Left ventricle myocardium inferior (tissue), 1 donor: ENCODE results near the gene CCS. TPM values are rescaled to one million over a fixed set of nuclear protein-coding genes. Genes with fewer than 3 reads are reported as not detected.

Experiments
- DNase-seq: peaks from one replicate; pipeline ENCODE4 v3.0.0-alpha.2; 2020
- H3K27ac ChIP-seq: fragments of 200-600 bp; replicated peaks from 2 replicates; pipeline ENCODE4 v1.8.0; 2021
- H3K27me3 ChIP-seq: fragments of 200-600 bp; 2 replicates; pipeline ENCODE4 v1.8.0; 2021; ENCODE audit warnings: low read depth
- H3K36me3 ChIP-seq: fragments of 200-600 bp; 2 replicates; pipeline ENCODE4 v1.8.0; 2021
- H3K4me1 ChIP-seq: fragments of 200-600 bp; 2 replicates; pipeline ENCODE4 v1.8.0; 2021
- H3K4me3 ChIP-seq: fragments of 200-600 bp; 2 replicates; pipeline ENCODE4 v1.8.0; 2021; ENCODE audit warnings: mild to moderate bottlenecking, moderate library complexity
- H3K9me3 ChIP-seq: fragments of 200-600 bp; replicated peaks from 2 replicates; pipeline ENCODE4 v1.8.0; 2021
- intact Hi-C: fragments of 100-400 bp; cut with micrococcal nuclease; formaldehyde crosslinking; loops from one replicate; pipeline ENCODE4 v1.11.0; 2022
- total RNA-seq: library from RNA; stranded (reverse); fragmentation: NEBNext Ultra II Directional; extraction: Animal tissue kit (Norgen Biotek cat#: 25700); gene quantifications from one replicate; pipeline ENCODE4 v1.2.1, GENCODE V29; 2021
- TF ChIP-seq, protein P1 (sequence below): fragments of 200-600 bp; IDR thresholded peaks from 2 replicates; pipeline ENCODE4 v1.8.0; 2021; ENCODE audit warnings: antibody characterized with exemption, mild to moderate bottlenecking, borderline replicate concordance
- donor health status: DM: no; HTN: yes; CAD: no; lungs with severe emphysema.

The CCS gene
- total RNA-seq, 1 donor from 2014 or later: 25.3 TPM

DNA sequence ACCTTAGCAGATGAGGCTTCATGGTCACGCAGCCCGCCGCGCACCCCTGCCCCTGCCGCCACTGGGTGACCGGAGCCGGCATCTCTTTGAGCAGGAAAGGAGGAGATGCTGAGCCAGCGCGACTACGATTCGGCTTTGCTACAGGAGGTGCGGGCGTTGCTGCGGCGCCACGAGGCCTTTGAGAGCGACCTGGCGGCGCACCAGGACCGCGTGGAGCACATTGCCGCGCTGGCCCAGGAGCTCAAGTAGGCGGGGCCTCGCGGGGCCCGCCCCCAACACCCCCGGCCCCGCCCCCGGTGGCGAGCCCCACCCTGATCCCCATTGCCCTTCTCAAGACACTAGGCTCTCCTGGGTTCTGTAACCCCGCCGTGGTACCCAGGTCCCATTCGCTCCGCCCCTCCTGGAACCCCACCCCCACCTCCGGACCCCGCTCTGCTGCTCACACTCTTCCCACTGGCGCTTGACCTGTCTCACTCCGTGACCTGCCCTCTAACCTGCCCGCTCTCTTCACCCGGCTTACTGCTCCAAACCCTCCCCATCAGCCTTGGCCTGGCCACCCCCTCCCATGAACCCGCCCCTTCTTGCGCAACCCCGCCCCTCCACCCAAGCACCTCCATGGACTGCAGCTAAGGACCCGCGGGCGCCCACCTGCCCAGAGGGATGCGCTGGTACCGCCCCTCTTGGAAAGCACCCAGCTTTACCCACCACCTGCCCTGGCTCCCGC, 33.7 kb upstream of the CCS start:
- H3K9me3 ChIP-seq: no peaks in the 10 kb centered on the region
- H3K27me3 ChIP-seq: peaks cover 46% of the 10 kb centered on the region
- DNase-seq: peak; percentile 27
- peaks cover 10% of the 10 kb centered on the region for H3K4me1 ChIP-seq
- TF ChIP-seq, protein P1, sequence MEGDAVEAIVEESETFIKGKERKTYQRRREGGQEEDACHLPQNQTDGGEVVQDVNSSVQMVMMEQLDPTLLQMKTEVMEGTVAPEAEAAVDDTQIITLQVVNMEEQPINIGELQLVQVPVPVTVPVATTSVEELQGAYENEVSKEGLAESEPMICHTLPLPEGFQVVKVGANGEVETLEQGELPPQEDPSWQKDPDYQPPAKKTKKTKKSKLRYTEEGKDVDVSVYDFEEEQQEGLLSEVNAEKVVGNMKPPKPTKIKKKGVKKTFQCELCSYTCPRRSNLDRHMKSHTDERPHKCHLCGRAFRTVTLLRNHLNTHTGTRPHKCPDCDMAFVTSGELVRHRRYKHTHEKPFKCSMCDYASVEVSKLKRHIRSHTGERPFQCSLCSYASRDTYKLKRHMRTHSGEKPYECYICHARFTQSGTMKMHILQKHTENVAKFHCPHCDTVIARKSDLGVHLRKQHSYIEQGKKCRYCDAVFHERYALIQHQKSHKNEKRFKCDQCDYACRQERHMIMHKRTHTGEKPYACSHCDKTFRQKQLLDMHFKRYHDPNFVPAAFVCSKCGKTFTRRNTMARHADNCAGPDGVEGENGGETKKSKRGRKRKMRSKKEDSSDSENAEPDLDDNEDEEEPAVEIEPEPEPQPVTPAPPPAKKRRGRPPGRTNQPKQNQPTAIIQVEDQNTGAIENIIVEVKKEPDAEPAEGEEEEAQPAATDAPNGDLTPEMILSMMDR: no peak
- peak overlapping the region; percentile 43 for H3K4me3 ChIP-seq
- no peak overlapping the region for H3K27ac ChIP-seq
- no peaks in the 10 kb centered on the region for H3K36me3 ChIP-seq
- intact Hi-C loops: no loop called here

DNA sequence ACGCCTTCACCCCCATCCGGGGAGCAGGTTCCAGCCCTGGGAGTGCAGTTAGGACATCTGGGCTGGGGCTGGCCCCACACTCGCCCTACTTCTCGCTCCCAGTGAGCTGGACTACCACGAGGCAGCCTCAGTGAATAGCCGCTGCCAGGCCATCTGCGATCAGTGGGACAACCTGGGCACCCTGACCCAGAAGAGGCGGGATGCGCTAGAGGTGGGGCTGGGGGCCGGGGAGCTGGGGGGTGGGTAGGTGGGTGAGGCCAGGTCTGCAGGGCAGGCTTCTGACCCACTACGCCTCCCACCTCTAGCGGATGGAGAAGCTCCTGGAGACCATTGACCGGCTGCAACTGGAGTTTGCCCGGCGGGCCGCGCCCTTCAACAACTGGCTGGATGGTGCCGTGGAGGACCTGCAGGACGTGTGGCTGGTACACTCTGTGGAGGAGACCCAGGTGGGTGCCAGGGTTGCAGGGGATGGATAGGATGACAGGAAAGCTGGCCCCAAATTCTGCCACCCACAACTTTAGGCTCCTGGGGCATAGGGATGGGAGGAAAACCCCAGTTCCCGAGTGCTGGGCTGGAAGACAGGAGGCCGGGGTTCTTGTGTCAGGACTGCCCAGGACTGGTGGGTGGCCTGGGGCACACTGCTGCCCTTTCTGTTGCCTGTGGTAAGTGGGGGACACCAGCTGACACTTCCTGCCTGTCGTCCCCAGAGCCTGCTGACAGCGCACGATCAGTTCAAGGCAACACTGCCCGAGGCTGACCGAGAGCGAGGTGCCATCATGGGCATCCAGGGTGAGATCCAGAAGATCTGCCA, 32.9 kb upstream of the CCS start:
- intact Hi-C loops: no loop called here
- Histone ChIP-seq H3K27ac (no peak overlapping the region), H3K4me3 (no peak overlapping the region), H3K36me3 (peaks cover 3% of the 10 kb centered on the region), H3K9me3 (no peaks in the 10 kb centered on the region), H3K4me1 (peaks cover 10% of the 10 kb centered on the region), H3K27me3 (peaks cover 39% of the 10 kb centered on the region)
- DNase-seq: no peak
- TF ChIP-seq, protein P1: no peak

GRCh38 chr11:66561178-66561974, 31.6 kb upstream of the CCS start:
- Histone ChIP-seq H3K36me3 (peaks cover 3% of the 10 kb centered on the region), H3K9me3 (no peaks in the 10 kb centered on the region), H3K4me1 (peaks cover 10% of the 10 kb centered on the region), H3K27ac (no peak overlapping the region), H3K27me3 (peaks cover 26% of the 10 kb centered on the region), H3K4me3 (no peak overlapping the region)
- TF ChIP-seq, protein P1: no peak
- intact Hi-C loops: no loop called here
- no peak for DNase-seq

DNA sequence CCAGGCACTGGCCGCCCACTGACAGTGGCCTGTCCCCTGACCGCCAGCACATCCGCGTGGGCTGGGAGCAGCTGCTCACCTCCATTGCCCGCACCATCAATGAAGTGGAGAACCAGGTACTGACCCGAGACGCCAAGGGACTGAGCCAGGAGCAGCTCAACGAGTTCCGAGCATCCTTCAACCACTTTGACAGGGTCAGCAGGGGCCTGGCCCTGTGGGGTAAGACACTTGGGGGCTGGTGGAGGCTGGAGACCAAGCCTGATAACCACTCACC, 31.1 kb upstream of the CCS start:
- intact Hi-C loops: no loop called here
- H3K36me3 ChIP-seq: peaks cover 3% of the 10 kb centered on the region

DNA sequence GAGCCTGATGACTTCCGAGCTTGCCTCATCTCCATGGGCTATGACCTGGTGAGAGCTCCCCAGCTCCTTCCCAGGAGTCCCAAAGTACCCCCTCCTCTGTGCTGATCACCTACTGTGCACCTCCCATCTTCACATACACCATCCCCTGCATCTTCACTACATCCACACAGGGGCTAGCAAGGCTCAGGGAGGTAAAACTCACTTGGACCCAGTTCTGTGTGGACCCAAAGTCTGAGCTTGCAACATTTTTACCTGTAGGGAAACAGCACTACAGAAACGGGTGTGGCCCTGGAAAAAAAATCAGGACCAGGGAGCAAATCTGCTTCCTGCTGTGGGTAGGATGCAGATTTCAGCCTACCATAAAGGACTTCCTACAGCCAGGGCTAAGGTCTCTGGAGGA, 30.7 kb upstream of the CCS start:
- Histone ChIP-seq H3K27ac (no peak overlapping the region), H3K9me3 (no peaks in the 10 kb centered on the region), H3K4me3 (no peak overlapping the region), H3K27me3 (peaks cover 20% of the 10 kb centered on the region), H3K4me1 (peaks cover 10% of the 10 kb centered on the region), H3K36me3 (peaks cover 3% of the 10 kb centered on the region)
- intact Hi-C loops: no loop called here
- no peak for DNase-seq
- TF ChIP-seq, protein P1: no peak

More for the DNA sequence above, 31.1 kb upstream of the CCS start:
- Histone ChIP-seq H3K4me3 (no peak overlapping the region), H3K27ac (no peak overlapping the region), H3K9me3 (no peaks in the 10 kb centered on the region), H3K27me3 (peaks cover 23% of the 10 kb centered on the region), H3K4me1 (peaks cover 10% of the 10 kb centered on the region)
- DNase-seq: no peak
- TF ChIP-seq, protein P1: no peak
